Endometrial microvascular endothelial cells (primary cell): ENCODE data around the gene MYO18B. TPM values are rescaled to one million over a fixed set of nuclear protein-coding genes. Genes with fewer than 3 reads are reported as not detected.

ENCODE experiments used
- in situ Hi-C: cut with HindIII; loops from 2 replicates; pipeline ENCODE4 v1.10.0; 2017; ENCODE audit warnings: low sequenced_read_pairs, low pct_unique_long_range_greater_than_20kb; ENCODE audit errors: inconsistent ontology term
- total RNA-seq: library from RNA; depleted of rRNA; stranded (reverse); fragments of >200 nt; gene quantifications from one replicate; pipeline ENCODE4 v1.2.3, GENCODE V29; 2015; ENCODE audit errors: inconsistent ontology term

MYO18B gene
- total RNA-seq, 1 donor from 2014 or later, result not detected

DNA sequence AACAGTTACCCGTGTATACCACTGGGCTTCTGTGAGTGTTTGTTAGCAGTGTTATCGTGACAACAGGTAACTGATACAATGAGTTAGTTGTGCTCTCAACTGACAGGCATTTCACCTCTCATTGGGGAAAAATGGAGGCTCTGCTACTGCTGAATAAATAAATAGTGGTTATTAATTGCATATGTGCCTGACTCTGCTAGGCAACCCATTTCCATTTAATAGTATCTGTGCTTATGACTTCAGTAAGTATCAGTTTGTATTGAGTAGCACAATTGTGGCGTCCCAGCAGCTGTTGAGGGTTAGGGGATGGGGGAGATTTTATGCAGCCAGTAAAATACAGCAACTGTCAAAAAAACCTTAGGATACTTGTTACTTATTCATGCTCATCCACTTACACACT is 303.9 kb downstream of the MYO18B start:
- in situ Hi-C loops, result no loop called here

DNA sequence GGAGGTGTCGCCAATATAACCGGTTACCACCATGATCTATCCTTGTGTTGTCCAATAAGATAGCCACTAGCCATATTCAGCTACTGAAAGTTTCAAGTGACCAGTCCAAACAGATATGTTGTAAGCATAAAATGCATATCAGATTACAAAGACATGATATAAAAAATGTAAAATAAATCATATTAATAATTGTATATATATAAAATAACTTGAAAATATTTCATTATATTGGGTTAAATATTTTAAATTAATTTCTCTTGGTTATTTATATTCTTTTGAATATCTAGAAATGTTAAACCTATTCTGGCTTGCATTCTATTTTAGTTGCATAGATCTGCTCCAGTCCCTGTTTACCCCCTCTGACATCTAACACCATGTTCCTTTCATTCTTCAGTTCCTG is 305.5 kb downstream of the MYO18B start:
- in situ Hi-C loops, result no loop called here

DNA sequence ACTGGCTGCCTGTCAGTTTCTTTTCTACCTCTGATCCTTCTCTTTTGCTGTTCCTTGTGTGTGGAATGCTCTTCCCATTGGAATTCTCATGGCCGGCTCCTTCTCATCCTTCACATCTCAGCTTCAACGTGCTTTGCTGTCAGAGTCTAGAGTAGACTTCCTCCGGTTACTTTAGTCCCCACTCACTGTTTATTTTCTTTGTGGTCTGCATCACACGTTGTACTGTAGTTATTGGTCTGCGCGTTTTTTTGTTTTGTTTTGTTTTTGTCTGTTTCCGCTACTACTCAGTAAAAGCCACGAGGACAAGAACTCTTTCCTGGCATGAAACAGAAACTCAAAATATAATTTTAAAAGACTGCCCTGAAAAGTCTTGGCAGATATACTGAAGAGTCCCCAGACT is 305.9 kb downstream of the MYO18B start:
- in situ Hi-C loops, result no loop called here

DNA sequence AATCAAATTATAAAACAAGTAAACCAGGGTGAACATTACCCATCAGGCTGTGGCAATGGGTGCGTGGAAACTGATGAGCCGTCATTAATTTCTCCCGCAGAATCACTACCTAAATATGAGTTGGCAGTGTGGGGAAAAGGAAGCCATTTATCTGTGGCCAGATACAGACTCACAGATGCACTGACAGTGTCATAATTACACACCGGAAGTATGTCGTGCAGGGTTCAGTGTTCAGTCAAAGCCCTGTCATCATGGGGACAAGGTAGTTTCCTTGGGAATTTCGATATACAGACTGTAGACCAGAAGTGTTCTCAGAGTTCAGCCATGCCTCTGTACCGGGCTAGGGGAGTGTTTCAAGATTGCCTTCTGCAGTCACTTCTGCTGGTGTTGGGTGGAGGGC is 308.1 kb downstream of the MYO18B start:
- in situ Hi-C loops, result no loop called here

DNA sequence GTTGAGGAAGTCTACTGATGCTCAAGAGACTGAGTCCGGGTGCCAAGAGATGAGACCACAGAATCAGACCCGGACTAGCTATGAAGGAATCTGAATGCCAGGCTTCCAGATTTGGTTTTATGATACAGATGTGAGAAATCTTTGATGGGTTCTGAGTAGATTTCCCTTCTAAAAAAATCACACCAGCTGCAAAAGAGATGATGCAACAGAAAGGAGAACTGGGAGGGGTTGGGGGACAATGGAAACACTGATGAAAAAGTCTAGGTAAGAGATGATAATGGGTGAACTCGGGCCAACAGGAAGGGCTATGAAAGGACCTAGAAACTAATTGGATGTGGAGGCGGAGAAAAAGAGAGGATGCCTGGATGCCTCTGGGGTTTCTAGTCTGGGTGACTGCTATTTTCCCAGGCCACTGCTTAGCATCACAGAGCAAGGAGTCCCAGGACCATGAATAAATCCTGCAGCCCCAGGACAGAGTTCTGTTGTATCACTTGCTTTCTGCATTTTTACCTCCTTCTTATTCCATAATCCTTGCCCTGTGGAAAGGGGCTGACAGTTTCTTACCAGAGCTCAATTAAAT is 311.8 kb downstream of the MYO18B start:
- in situ Hi-C loops, result no loop called here

DNA sequence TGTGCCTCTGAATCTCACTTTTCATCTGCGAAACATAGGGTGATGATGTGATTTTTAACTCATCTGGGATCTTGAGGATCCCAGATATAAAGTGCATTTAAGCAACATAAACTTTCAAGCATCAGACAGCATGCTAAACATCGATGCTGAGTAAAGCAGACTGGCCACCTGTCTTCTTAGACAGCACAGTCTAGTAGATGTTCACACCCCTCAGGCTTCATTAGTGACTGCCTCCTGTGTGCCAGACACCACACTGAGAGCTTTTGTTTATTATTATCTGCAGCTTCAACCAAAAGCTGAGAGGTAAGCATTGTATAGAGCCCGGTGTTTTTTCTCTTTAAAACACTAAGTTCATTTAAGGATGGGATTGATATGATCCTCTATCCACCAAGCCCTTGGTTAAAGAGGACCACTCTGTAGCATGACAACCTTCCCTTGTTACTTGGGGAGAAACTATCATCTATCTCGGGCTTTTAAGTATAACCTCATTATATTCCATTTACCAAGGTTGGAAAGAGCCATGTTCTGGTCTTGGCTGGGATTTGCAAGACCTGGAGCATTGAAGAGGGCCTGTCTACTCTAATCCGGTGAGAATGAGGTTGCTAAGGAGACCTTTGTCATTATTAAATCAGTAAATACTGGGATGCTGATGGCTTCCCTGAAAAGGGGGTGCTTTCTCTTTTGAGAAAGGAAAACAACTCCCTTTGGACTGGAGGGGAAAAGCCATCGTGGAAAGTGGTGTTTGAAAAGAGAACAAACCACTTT is 313.0 kb downstream of the MYO18B start:
- in situ Hi-C loops, result no loop called here

DNA sequence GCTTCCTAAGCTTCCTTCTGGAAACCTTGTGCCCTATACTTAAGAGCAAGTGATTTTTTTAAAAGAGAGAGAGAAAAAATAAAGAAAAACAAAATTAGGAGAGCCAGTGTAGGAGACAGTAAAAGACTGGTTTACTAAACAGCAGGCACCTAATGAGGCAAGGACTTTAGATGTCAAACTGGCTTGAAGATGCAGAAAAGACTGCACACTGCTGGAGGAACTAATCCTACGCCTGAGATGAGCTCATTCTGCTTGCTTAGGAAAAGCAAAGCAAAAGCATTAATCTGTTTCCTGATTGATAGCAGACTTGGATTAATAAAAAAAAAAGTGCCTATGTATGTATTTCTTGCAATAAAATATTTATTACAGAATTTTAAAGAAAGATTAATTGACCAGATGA is 313.7 kb downstream of the MYO18B start:
- in situ Hi-C loops, result no loop called here

DNA sequence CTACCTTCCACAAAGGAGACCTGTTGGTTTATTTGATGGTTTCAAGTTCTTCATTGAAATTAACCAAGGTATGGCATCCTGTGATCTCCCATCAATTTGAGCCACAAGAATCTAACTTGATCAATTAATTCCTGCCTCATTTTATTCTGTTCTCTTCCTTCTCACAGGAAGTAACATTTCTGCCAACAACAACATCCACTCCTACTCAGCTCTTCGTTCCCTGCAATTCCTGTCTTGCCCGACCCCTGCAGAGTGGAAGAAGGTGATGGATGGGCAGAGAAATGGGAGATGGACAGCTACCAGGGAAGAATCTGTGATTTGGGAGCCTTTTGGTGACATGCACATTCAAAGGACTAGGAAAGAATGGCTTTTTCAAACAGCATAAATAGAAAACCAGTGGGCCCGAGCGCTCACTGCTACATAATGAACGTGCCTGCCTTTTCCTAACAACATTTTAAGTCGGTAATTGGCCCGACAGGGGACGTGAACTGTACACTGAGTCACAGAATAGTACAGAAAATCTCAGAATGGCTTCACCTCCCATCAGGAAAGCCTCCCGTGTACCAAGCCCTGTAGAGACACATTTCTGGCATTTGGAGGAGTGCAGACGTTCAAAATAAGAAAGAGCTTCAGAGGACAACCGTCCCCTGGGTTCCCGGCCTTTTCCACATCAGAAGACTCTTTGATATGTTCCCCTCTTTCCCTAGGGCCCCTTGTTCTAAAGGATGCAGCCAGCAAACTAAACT is 314.6 kb downstream of the MYO18B start:
- in situ Hi-C loops, result no loop called here

DNA sequence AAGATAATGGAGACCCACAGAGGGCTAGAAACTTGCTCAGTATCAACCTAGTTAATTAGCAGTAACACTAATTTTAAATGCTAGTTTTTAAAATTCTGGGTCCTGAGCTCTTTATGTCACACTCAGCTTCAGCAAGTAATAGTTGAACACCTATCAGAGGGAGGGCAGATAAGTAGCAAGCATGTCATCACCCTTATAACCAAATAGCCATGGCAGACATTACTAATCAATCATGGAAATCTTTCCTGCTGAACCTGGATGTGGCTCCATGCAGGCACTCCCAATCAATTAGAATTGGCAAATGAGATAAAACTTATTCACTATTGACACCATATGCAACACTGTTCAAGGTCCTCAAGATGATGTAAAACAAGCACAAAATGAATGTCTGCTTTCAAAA is 315.7 kb downstream of the MYO18B start:
- in situ Hi-C loops, result no loop called here

DNA sequence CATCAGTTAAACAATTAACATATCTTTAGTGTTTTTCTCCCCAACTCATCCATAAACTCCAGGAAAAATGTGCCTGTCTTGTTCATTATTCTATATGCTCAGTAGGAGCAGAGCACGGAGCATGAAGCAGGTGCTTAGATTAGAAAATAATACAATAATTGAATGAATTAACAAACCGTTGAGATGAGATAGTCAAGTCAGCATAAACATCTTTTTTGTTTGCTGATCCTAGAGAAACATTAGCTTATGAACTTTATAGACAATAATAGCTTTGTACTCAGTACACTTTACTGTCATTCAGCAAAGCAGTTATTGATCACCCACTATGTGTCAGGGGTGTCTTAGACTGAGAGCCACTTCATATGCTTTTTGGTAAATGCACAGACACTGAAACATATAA is 322.1 kb downstream of the MYO18B start:
- in situ Hi-C loops, result no loop called here

DNA sequence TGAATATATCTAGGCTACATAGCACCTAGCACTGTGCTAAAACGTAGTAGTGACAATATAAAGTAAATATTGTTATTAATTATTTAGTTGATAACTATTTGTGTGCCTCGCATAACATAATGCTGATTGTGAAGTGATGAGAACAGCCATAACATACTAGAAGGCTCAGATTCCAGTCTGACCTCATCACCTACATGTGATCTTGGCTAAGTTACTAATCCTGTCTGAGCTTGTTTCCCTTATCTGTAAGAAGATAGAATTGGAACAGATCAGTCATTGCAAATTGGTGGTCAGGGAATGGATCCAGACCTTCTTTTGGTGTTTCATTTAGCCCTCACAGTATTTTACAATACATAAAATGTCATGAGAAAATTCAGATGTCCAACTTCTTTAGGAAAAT is 323.9 kb downstream of the MYO18B start:
- in situ Hi-C loops, result no loop called here

DNA sequence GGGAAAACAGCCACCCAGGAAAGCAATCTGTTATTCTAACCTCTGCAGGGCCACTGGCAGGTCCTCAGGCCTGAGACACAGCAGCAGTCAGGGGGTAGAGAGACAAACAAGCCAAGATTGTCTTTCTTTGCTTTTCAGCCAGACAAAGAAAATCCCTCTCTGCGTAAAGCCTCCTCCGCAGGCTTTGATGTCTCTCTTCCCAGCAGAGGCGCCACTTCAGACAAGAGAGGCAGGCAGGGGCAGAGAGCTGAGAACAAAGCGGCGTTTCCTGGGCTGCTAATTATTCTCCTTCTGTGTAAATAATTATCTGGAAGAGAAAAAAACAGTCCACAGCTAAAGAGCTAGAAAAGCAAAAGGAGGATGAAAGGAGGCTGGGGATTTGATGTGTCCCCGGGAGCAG is 324.5 kb downstream of the MYO18B start:
- in situ Hi-C loops, result no loop called here

DNA sequence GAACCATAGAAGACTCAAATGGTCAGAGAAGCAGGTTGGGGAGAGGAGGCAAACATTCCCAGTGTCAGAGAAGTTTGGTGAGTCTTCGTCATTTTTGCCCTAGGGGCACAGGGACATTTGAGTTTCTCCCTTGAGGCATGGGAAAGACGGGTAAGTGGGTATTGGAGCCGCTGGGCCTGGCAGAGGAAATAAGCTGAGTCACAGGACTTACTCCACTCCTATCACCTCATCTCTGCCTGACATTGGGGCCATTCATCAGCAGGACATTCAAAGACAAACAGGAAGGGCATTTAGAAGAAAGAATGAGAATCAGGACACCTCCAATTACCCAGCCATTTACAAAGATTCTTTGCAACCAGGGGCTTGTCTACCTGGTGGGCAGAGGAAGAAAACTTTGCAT is 326.6 kb downstream of the MYO18B start:
- in situ Hi-C loops, result no loop called here

DNA sequence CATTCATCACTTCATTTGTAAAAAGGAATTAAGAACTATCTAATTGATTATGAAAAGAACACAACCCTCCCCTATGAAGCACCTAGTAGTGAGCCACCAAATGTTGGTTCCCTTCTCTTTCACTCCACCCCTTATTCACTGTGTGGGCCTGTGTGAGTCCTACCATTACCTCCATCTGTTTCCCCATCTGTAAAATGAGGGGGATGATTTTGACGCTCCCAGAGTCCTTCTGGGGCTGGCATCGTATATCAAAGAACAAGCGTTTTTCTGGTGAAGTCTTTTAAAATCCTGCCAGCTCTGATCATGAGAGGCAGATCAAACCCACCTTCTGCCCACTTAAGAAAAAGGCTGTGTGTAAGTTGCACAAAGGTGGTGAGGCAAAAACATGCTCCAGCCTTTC is 330.6 kb downstream of the MYO18B start:
- in situ Hi-C loops, result no loop called here

DNA sequence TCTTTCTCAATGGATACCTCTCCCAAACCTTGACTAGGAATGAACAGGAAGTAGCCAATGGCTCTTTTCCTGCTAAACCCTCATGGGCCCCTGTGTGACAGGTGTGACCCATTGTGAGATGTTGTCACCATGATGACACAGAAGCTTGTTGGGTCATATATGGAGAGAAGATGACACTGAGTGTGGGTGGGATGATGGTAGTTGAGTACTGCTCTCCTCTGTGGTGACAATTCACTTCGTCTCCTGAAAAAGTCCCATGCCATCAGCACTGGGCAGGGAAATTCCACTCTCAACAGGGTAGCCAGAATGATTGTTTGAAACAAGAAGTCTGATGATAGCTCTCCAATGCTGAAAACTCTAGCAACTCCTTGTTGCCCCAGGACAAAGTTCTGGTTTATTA is 333.3 kb downstream of the MYO18B start:
- in situ Hi-C loops, result no loop called here

DNA sequence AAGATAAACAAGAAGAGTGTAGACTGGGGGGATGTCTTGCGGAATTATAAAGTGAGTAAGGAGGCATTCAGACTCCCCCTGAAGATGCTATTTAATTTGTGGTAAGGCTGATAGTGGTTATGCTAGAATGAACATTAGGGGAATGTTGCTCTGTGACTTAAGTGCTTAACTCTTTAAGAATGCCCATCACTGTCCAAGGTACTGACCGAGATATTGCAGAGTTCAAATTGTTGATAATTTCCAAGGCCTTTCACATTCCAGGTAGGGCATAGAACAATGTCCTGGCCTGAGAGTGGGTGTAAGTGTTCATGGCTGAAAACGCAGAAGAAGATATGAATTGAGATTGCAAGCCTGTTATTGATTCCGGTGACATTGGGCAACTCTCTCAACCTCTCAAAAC is 337.0 kb downstream of the MYO18B start:
- in situ Hi-C loops, result no loop called here

Other genes with a start within 250 kb of the MYO18B start
- 0.46 TPM for gene GRK3, start 177.5 kb upstream of the MYO18B start, total RNA-seq